H9 (cell line): ENCODE results near the gene PKD1. TPM values are rescaled to one million over a fixed set of nuclear protein-coding genes. Genes with fewer than 3 reads are reported as not detected.
A peak's percentile ranks its signal among the peaks of the same experiment; 100 is the strongest.

Experiments
- DNase-seq: peaks from one replicate; pipeline ENCODE4 v3.0.0-alpha.2; 2017
- H2AFZ ChIP-seq: one replicate; pipeline ENCODE4 v1.6.1; 2013; ENCODE audit warnings: mild to moderate bottlenecking, low read length, control low read depth, moderate library complexity
- H2AK5ac ChIP-seq: 2 replicates; pipeline ENCODE4 v1.6.1; 2013; ENCODE audit warnings: low read length, control low read depth, mixed read lengths; ENCODE audit not compliant: insufficient read length
- H2BK120ac ChIP-seq: one replicate; pipeline ENCODE4 v1.6.1; 2013; ENCODE audit warnings: low read depth, mild to moderate bottlenecking, low read length, control low read depth, inconsistent platforms; ENCODE audit not compliant: poor library complexity, severe bottlenecking
- H2BK12ac ChIP-seq: 2 replicates; pipeline ENCODE4 v1.6.1; 2013; ENCODE audit warnings: low read length, control low read depth, mixed read lengths, low read depth; ENCODE audit not compliant: insufficient read length
- H2BK15ac ChIP-seq: 2 replicates; pipeline ENCODE4 v1.6.1; 2013; ENCODE audit warnings: low read depth, low read length, control low read depth
- H2BK20ac ChIP-seq: one replicate; pipeline ENCODE4 v1.6.1; 2013; ENCODE audit warnings: low read depth, mild to moderate bottlenecking, low read length, control low read depth, inconsistent platforms; ENCODE audit not compliant: poor library complexity, severe bottlenecking
- H2BK5ac ChIP-seq: 2 replicates; pipeline ENCODE4 v1.6.1; 2013; ENCODE audit warnings: low read length, control low read depth, mixed read lengths; ENCODE audit not compliant: insufficient read length
- H3K14ac ChIP-seq: 2 replicates; pipeline ENCODE4 v1.6.1; 2013; ENCODE audit warnings: low read length, control low read depth; ENCODE audit not compliant: insufficient read depth
- H3K18ac ChIP-seq: 2 replicates; pipeline ENCODE4 v1.6.1; 2013; ENCODE audit warnings: low read depth, mild to moderate bottlenecking, mixed read lengths, low read length, control low read depth; ENCODE audit not compliant: insufficient read length
- H3K23ac ChIP-seq: 2 replicates; pipeline ENCODE4 v1.6.1; 2013; ENCODE audit warnings: low read length, control low read depth, mixed read lengths, low read depth; ENCODE audit not compliant: insufficient read length
- H3K23me2 ChIP-seq: 2 replicates; pipeline ENCODE4 v1.6.1; 2013; ENCODE audit warnings: low read depth, mild to moderate bottlenecking, mixed read lengths, low read length, control low read depth; ENCODE audit not compliant: insufficient read length, poor library complexity, severe bottlenecking
- H3K27ac ChIP-seq: 2 replicates; pipeline ENCODE4 v1.5.1; 2013; ENCODE audit warnings: low read length, control low read depth, mixed read lengths, low read depth; ENCODE audit not compliant: insufficient read length
- H3K27me3 ChIP-seq: 2 replicates; pipeline ENCODE4 v1.6.1; 2013; ENCODE audit warnings: low read length, control low read depth, inconsistent platforms; ENCODE audit not compliant: insufficient read depth
- H3K4ac ChIP-seq: 2 replicates; pipeline ENCODE4 v1.6.1; 2013; ENCODE audit warnings: low read depth, mild to moderate bottlenecking, control low read depth, inconsistent platforms, low read length, moderate library complexity
- H3K4me1 ChIP-seq: 2 replicates; pipeline ENCODE4 v1.6.1; 2013; ENCODE audit warnings: low read length, control low read depth, inconsistent platforms; ENCODE audit not compliant: insufficient read depth
- H3K4me2 ChIP-seq: 2 replicates; pipeline ENCODE4 v1.6.1; 2013; ENCODE audit warnings: low read length, control low read depth, mixed read lengths; ENCODE audit not compliant: insufficient read length, insufficient read depth
- H3K56ac ChIP-seq: 2 replicates; pipeline ENCODE4 v1.6.1; 2013; ENCODE audit warnings: low read depth, mild to moderate bottlenecking, mixed read lengths, low read length, control low read depth; ENCODE audit not compliant: insufficient read length
- H3K79me1 ChIP-seq: 2 replicates; pipeline ENCODE4 v1.6.1; 2013; ENCODE audit warnings: low read depth, mild to moderate bottlenecking, moderate library complexity, low read length, control low read depth, inconsistent platforms; ENCODE audit not compliant: insufficient read depth, poor library complexity, severe bottlenecking
- H3K79me2 ChIP-seq: 2 replicates; pipeline ENCODE4 v1.6.1; 2013; ENCODE audit warnings: low read length, control low read depth, inconsistent platforms; ENCODE audit not compliant: insufficient read depth
- H3K9ac ChIP-seq: 2 replicates; pipeline ENCODE4 v1.6.1; 2013; ENCODE audit warnings: low read length, control low read depth, mixed read lengths; ENCODE audit not compliant: insufficient read length; ENCODE audit errors: extremely low read depth
- H3K9me3 ChIP-seq: one replicate; pipeline ENCODE4 v1.6.1; 2013; ENCODE audit warnings: low read depth, low read length, inconsistent platforms; ENCODE audit not compliant: control insufficient read depth
- H3T11ph ChIP-seq: one replicate; pipeline ENCODE4 v1.6.1; 2013; ENCODE audit warnings: mild to moderate bottlenecking, low read length, control low read depth, inconsistent platforms
- H4K20me1 ChIP-seq: one replicate; pipeline ENCODE4 v1.6.1; 2013; ENCODE audit not compliant: control insufficient read depth, insufficient read length, insufficient read depth
- H4K5ac ChIP-seq: 2 replicates; pipeline ENCODE4 v1.6.1; 2013; ENCODE audit warnings: low read depth, mild to moderate bottlenecking, mixed read lengths, low read length, control low read depth; ENCODE audit not compliant: insufficient read length
- H4K8ac ChIP-seq: replicated peaks from 2 replicates; pipeline ENCODE4 v1.6.1; 2013; ENCODE audit warnings: low read length, control low read depth, mixed read lengths, low read depth; ENCODE audit not compliant: insufficient read length
- H4K91ac ChIP-seq: 2 replicates; pipeline ENCODE4 v1.6.1; 2013; ENCODE audit warnings: low read depth, mild to moderate bottlenecking, moderate library complexity, mixed read lengths, low read length, control low read depth; ENCODE audit not compliant: insufficient read length
- H3K27ac Mint-ChIP-seq, 3 experiments: 2 replicates in 2 of 3; 3 replicates in 1 of 3; pipeline ENCODE4 v1.8.0; 2020 to 2021; ENCODE audit warnings: mixed read lengths in 3 of 3, mild to moderate bottlenecking in 1 of 3, moderate library complexity in 1 of 3
- H3K27me3 Mint-ChIP-seq: 2 replicates; pipeline ENCODE4 v1.8.0; 2021; ENCODE audit warnings: low read depth, mild to moderate bottlenecking, moderate library complexity, mixed read lengths
- H3K36me3 Mint-ChIP-seq, 3 experiments: 2 replicates in 2 of 3; 3 replicates in 1 of 3; pipeline ENCODE4 v1.8.0; 2020 to 2021; ENCODE audit warnings: low read depth in 3 of 3, mixed read lengths in 3 of 3; ENCODE audit not compliant: insufficient read depth in 1 of 3
- H3K4me1 Mint-ChIP-seq, 2 experiments: 2 replicates each; pipeline ENCODE4 v1.8.0; 2020; ENCODE audit warnings: mixed read lengths in 2 of 2
- H3K4me3 Mint-ChIP-seq, 2 experiments: 2 replicates in 1 of 2; 3 replicates in 1 of 2; pipeline ENCODE4 v1.8.0; 2020 to 2021; ENCODE audit warnings: mild to moderate bottlenecking in 2 of 2, mixed read lengths in 2 of 2, moderate library complexity in 1 of 2
- H3K9me3 Mint-ChIP-seq, 2 experiments: 2 replicates in 1 of 2; 3 replicates in 1 of 2; pipeline ENCODE4 v1.8.0; 2020; ENCODE audit warnings: mild to moderate bottlenecking in 2 of 2, mixed read lengths in 2 of 2, moderate library complexity in 1 of 2
- WGBS: extraction: QIAGEN DNeasy Blood & Tissue Kit; methylation state at CpG from one replicate; pipeline ENCODE4 v1.1.7; 2013; ENCODE audit warnings: missing lambda C conversion rate, low lambda C conversion rate, mixed read lengths; ENCODE audit not compliant: insufficient read length; ENCODE audit errors: extremely low coverage; 5-methylcytosine and 5-hydroxymethylcytosine counted together
- total RNA-seq: library from RNA; stranded (reverse); gene quantifications from 2 replicates; pipeline ENCODE4 v1.2.1, GENCODE V29; 2021
- TF ChIP-seq, protein P1 (sequence below): fragments of 200-600 bp; sonication (generic); conservative IDR thresholded peaks from 3 replicates; pipeline ENCODE4 v1.8.0; 2021; ENCODE audit warnings: antibody characterized with exemption, mild to moderate bottlenecking

PKD1 gene
- total RNA-seq, 1 experiment from 2014 or later: 88.0 TPM

DNA sequence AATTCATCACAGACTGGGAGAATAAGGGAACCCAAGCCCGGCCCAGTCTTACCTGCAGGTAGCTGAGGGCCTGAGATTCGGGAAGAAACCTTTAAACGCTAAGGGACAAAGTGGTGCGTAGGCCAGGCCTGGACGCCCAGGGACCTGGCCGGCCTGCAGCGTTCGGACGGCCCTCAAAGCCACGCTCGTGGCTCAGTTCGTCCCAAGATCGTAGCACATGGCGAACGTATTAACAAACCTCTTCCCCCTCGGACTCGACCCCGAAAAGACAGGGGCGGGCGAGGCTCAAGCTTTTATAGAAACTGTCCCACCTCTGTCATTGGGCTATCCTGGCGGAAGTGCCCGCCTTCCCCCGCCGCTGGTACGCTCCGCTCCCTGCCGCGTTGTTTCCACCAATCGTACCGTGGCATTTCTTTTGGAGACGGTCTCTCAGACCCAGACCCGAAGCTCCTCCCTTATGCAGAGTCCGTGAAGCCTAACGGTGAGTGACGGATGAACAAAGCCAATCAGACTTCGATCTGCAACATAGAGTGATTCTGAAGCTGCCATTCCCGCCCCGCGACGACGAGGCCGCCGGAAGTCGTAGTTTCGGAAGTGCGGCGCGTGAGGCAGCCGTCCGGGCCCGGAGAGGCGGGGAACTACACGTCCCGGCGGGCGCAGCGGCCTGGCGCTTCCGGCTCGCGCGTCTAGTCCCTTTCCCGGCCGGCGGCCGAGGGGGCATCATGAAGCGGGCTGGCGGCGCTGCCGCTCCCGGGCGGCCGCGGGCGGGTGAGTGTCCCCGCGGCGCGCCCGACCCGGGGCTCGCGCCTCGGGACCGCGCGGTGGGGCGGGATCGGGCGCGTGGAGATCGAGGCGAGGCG is 19.6 kb upstream of the PKD1 start, which contains the start of gene TRAF7:
TSS of gene TRAF7 (plus strand) at position 692 of the 860 bp plus-strand sequence. CDS start 8,139 bp downstream, outside the sequence.
- H3K9me3 Mint-ChIP-seq: peaks cover 0 to 9% of the 10 kb centered on the region in 2 experiments; a peak in 3 of 5 replicates
- Histone ChIP-seq H2BK120ac (no peak within 1 kb of the TSS), H3K27me3 (no peaks in the 10 kb centered on the region), H4K20me1 (peaks cover 2% of the 10 kb centered on the region), H3K56ac (no peak within 1 kb of the TSS), H2BK15ac (no peak within 1 kb of the TSS), H3K4me2 (peak within 1 kb of the TSS; percentile 74), H3K23ac (no peak within 1 kb of the TSS), H3K14ac (peak within 1 kb of the TSS; percentile 30), H3K27ac (peak within 1 kb of the TSS; percentile 9), H3T11ph (no peak within 1 kb of the TSS), H4K8ac (no peak within 1 kb of the TSS), H2AFZ (no peak within 1 kb of the TSS), H2BK12ac (no peak within 1 kb of the TSS), H4K91ac (no peak within 1 kb of the TSS), H2BK20ac (no peak within 1 kb of the TSS), H4K5ac (no peak within 1 kb of the TSS), H3K9ac (peak within 1 kb of the TSS; percentile 98), H2AK5ac (no peak within 1 kb of the TSS), H3K79me1 (peaks cover 17% of the 10 kb centered on the region), H3K4ac (no peak within 1 kb of the TSS), H3K9me3 (no peaks in the 10 kb centered on the region), H3K79me2 (peaks cover 50% of the 10 kb centered on the region; the same call in 1 of the 2 replicates), H3K18ac (peak within 1 kb of the TSS; percentile 22), H3K23me2 (peaks cover 25% of the 10 kb centered on the region), H3K4me1 (no peaks in the 10 kb centered on the region; the same call in 1 of the 2 replicates), H2BK5ac (no peak within 1 kb of the TSS)
- peak within 1 kb of the TSS; percentile 97 for H3K4me3 Mint-ChIP-seq
- no peaks in the 10 kb centered on the region; the same call in 1 of the 2 replicates for H3K27me3 Mint-ChIP-seq
- WGBS: no CpG with 5 or more reads among the region's 94 CpGs
- DNase-seq: peak; percentile 100
- TF ChIP-seq, protein P1, sequence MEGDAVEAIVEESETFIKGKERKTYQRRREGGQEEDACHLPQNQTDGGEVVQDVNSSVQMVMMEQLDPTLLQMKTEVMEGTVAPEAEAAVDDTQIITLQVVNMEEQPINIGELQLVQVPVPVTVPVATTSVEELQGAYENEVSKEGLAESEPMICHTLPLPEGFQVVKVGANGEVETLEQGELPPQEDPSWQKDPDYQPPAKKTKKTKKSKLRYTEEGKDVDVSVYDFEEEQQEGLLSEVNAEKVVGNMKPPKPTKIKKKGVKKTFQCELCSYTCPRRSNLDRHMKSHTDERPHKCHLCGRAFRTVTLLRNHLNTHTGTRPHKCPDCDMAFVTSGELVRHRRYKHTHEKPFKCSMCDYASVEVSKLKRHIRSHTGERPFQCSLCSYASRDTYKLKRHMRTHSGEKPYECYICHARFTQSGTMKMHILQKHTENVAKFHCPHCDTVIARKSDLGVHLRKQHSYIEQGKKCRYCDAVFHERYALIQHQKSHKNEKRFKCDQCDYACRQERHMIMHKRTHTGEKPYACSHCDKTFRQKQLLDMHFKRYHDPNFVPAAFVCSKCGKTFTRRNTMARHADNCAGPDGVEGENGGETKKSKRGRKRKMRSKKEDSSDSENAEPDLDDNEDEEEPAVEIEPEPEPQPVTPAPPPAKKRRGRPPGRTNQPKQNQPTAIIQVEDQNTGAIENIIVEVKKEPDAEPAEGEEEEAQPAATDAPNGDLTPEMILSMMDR: no peak
- H3K27ac Mint-ChIP-seq: peak within 1 kb of the TSS; percentile 94 to 97 (median 95)
- peaks cover 30 to 46% (median 43%) of the 10 kb centered on the region in 3 experiments for H3K36me3 Mint-ChIP-seq
- H3K4me1 Mint-ChIP-seq: peaks cover 32 to 61% of the 10 kb centered on the region in 2 experiments
